K562 (cell line): ENCODE measurements around the gene TELO2. TPM values are rescaled to one million over a fixed set of nuclear protein-coding genes. Genes with fewer than 3 reads are reported as not detected.

ENCODE experiments used
- ATAC-seq: fragments of 200-7000 bp; cut with Tn5 transposase; 3 replicates; pipeline ENCODE4 v1.9.1; 2020; ENCODE audit warnings: moderate library complexity
- BruUV-seq: library from RNA; stranded (reverse); fragments of 400-500 nt; replicated peaks from 2 replicates; lab custom pipeline; 2021; lab: Mats Ljungman, UMichigan
- CTCF ChIA-PET: fragments of 300-600 bp; formaldehyde crosslinking; extraction: SDS; loops from one replicate; lab custom pipeline; 2021; ENCODE audit warnings: low intra/inter-chr PET ratio; lab: Yijun Ruan, JAX
- POLR2A ChIA-PET: fragments of 300-600, 350-650 bp; sonication (Branson Sonifier 250); formaldehyde crosslinking; extraction: SDS; loops from one replicate; lab custom pipeline; 2021; ENCODE audit warnings: antibody characterized with exemption, inconsistent platforms; lab: Yijun Ruan, JAX
- DNase-seq, 4 experiments: peaks; one replicate each; pipeline versions ENCODE4 v3.0.0 to v3.0.0-alpha.2; 2011 to 2018; ENCODE audit warnings: low spot score in 3 of 4, mixed read lengths in 3 of 4; ENCODE audit errors: extremely low read depth in 1 of 4
- FAIRE-seq: peaks from 2 replicates; lab custom pipeline; 2011; peaks lifted over from hg19 to GRCh38; lab: Jason Lieb, UNC
- H2AFZ ChIP-seq: 2 replicates; pipeline ENCODE4 v1.6.0; 2011; ENCODE audit warnings: low read depth, low read length, control low read depth, inconsistent platforms
- H3K27ac ChIP-seq: fragments of 200-600 bp; 3 replicates; pipeline ENCODE4 v1.8.0; 2011; ENCODE audit warnings: low read depth, mild to moderate bottlenecking, control low read depth, inconsistent platforms, low read length, moderate library complexity, mixed read lengths; ENCODE audit errors: extremely low read depth
- H3K27me3 ChIP-seq, 2 experiments: fragments of 300-600 bp in 1 of 2; 2 replicates in 1 of 2; 3 replicates in 1 of 2; pipeline versions ENCODE4 v1.6.0 to v1.8.0; 2011; ENCODE audit warnings: inconsistent platforms in 2 of 2, low read length in 2 of 2, mild to moderate bottlenecking in 1 of 2, mixed read lengths in 1 of 2, moderate library complexity in 1 of 2; ENCODE audit not compliant: control insufficient read depth in 2 of 2, insufficient read depth in 2 of 2
- H3K36me3 ChIP-seq: fragments of 300-600 bp; 3 replicates; pipeline ENCODE4 v1.8.0; 2011; ENCODE audit warnings: mild to moderate bottlenecking, low read length, inconsistent platforms; ENCODE audit not compliant: control insufficient read depth, insufficient read depth
- H3K4me1 ChIP-seq, 2 experiments: fragments of 200-600 bp in 1 of 2; replicated peaks in 1 of 2; 2 replicates in 1 of 2; 3 replicates in 1 of 2; pipeline versions ENCODE4 v1.5.1 to v1.8.0; 2011; ENCODE audit warnings: inconsistent platforms in 2 of 2, low read length in 2 of 2, mild to moderate bottlenecking in 1 of 2, mixed read lengths in 1 of 2, moderate library complexity in 1 of 2; ENCODE audit not compliant: control insufficient read depth in 2 of 2, insufficient read depth in 2 of 2
- H3K4me2 ChIP-seq: 2 replicates; pipeline ENCODE4 v1.6.1; 2011; ENCODE audit warnings: low read length, control low read depth, inconsistent platforms, mixed read lengths; ENCODE audit not compliant: insufficient read depth
- H3K4me3 ChIP-seq: fragments of 200-600 bp; sonication (generic), shearing (Covaris generic); 2 replicates; pipeline ENCODE4 v1.5.1; 2016; ENCODE audit warnings: control low read depth, inconsistent platforms
- H3K79me2 ChIP-seq: fragments of 200-600 bp; 3 replicates; pipeline ENCODE4 v1.8.0; 2011; ENCODE audit warnings: low read length, inconsistent platforms; ENCODE audit not compliant: control insufficient read depth, insufficient read depth
- H3K9ac ChIP-seq, 2 experiments: 2 replicates each; pipeline versions ENCODE4 v1.6.0 to v1.6.1; 2011; ENCODE audit warnings: low read depth in 2 of 2, low read length in 2 of 2, control low read depth in 1 of 2, inconsistent platforms in 1 of 2, mild to moderate bottlenecking in 1 of 2, mixed read lengths in 1 of 2; ENCODE audit not compliant: insufficient read depth in 1 of 2
- H3K9me1 ChIP-seq: one replicate; pipeline ENCODE4 v1.6.0; 2011; ENCODE audit warnings: inconsistent platforms, mild to moderate bottlenecking, low read length, moderate library complexity; ENCODE audit not compliant: control insufficient read depth, insufficient read depth
- H3K9me3 ChIP-seq: replicated peaks from 2 replicates; pipeline ENCODE4 v1.5.1; 2011; ENCODE audit warnings: low read depth, low read length, inconsistent platforms; ENCODE audit not compliant: control insufficient read depth, insufficient read depth
- H4K20me1 ChIP-seq: replicated peaks from 2 replicates; pipeline ENCODE4 v1.6.1; 2011; ENCODE audit warnings: low read length, inconsistent platforms, mixed read lengths; ENCODE audit not compliant: control insufficient read depth, insufficient read depth
- JUN ChIP-seq, 2 experiments: sonication (generic) in 1 of 2; formaldehyde crosslinking in 1 of 2; IDR thresholded peaks; 2 replicates each; pipeline versions ENCODE4 v1.6.1 to v1.8.0; 2012 to 2022; ENCODE audit warnings: borderline replicate concordance in 2 of 2, mild to moderate bottlenecking in 2 of 2, improper control_type of control experiment in 1 of 2, low read depth in 1 of 2, low read length in 1 of 2, missing genetic modification reagents in 1 of 2
- POLR2G ChIP-seq: fragments of 200-400 bp; formaldehyde crosslinking; IDR thresholded peaks from 2 replicates; pipeline ENCODE4 v1.6.1; 2017; ENCODE audit warnings: low read depth, mild to moderate bottlenecking, antibody characterized with exemption, low read length, moderate library complexity
- RBFOX2 ChIP-seq: fragments of 200-400 bp; formaldehyde crosslinking; IDR thresholded peaks from 2 replicates; pipeline ENCODE4 v1.6.1; 2017; ENCODE audit warnings: low read depth, mild to moderate bottlenecking, low read length, moderate library complexity
- RBM39 ChIP-seq: fragments of 200-400 bp; formaldehyde crosslinking; optimal IDR thresholded peaks from 2 replicates; pipeline ENCODE3; 2018; ENCODE audit warnings: low read depth, low read length
- ZNF507 ChIP-seq: conservative IDR thresholded peaks from 2 replicates; pipeline ENCODE4 v1.6.1; 2017; ENCODE audit warnings: missing genetic modification characterization, missing compliant biosample characterization
- WGBS: fragments of 100-300 bp; shearing (Covaris generic); methylation state at CpG from one replicate; pipeline ENCODE4 v1.1.6; 2016; ENCODE audit warnings: low coverage, mixed read lengths; ENCODE audit not compliant: insufficient coverage; ENCODE audit errors: missing lambda C conversion rate; 5-methylcytosine and 5-hydroxymethylcytosine counted together
- in situ Hi-C: fragments of 300-500 bp; cut with MboI; formaldehyde crosslinking; loops from 4 replicates; pipeline ENCODE4 v1.15.0; 2018; ENCODE audit warnings: inconsistent platforms, mixed read lengths
- intact Hi-C: fragments of 100-400 bp; cut with micrococcal nuclease; formaldehyde crosslinking; loops from 2 replicates; pipeline ENCODE4 v1.14.2; 2022
- polyA plus RNA-seq, 8 experiments: library from polyadenylated mRNA; depleted of rRNA in 4 of 8; stranded (reverse) in 5 of 8; unstranded in 3 of 8; fragments of >200 nt; fragmentation: Nextera tagmentation in 2 of 8; fragmentation: Illumina TruSeq in 1 of 8; extraction: Ambion mirVana in 2 of 8; extraction: Trizol in 1 of 8; gene quantifications; 2 replicates each; pipeline versions ENCODE4 v1.2.1 to v1.2.3, GENCODE V29; 2011 to 2014; ENCODE audit warnings: inconsistent platforms in 1 of 8, missing spikeins in 1 of 8
- total RNA-seq, 7 experiments: library from RNA; depleted of rRNA in 6 of 7; stranded (reverse); fragments of >200 nt in 6 of 7; fragmentation: Illumina TruSeq in 2 of 7; extraction: Trizol in 2 of 7; gene quantifications; 2 replicates each; pipeline versions ENCODE4 v1.2.1 to v1.2.3, GENCODE V29; 2011 to 2021; ENCODE audit warnings: low replicate concordance in 1 of 7

Gene TELO2
- total and polyA plus RNA-seq, 9 of the 15 experiments (the other 6 are each of a cell fraction or from before 2014, with no cell fraction given) = 0.51 to 91.8 (median 14.5) TPM

DNA sequence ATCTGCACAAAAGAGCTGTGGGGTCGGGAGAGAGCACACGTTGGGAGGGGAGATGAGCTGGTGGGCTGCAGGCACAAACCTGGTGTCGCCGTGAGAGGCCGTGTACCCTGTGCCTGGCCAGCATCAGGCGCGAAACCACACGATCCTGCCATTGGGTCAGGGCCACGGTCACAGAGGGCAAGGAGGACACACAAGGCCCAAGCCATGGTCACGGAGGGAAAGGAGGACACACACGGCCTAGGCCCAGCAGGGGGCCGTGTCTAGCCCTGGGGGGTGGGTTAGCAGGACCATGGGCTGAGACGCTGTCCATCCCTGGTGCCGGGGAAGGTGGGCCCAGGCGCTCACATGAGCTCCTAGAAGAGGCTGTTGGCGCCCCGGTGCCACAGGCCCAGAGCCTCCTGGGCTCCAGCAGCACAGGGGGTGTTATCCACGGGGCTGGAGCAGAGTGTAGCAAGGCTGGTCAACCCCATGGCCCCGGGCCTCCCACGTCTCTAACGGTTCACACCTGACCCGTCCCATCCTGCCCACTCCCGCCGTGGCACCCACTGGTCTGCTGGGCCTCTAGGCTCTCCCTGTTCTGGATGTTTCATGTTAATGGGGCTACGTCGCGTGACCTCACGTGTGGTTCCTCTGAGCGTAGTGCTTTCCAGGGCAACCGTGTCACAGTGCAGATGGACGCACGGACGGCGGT is 41.3 kb upstream of the TELO2 start:
- ChIA-PET CTCF (no interaction called here), POLR2A (interaction anchor here (0.5 kb wide), 1 partner anchor 21 kb away, joined by 3 read pairs; no protein-coding TSS in a partner anchor)
- FAIRE-seq (no peak), DNase-seq (no peak), ATAC-seq (no peak; the same call in 2 of the 3 replicates)
- H3K4me3 ChIP-seq = no peak overlapping the region
- H2AFZ ChIP-seq = no peak overlapping the region
- in situ Hi-C loops = no loop called here
- H3K27me3 ChIP-seq = no peaks in the 10 kb centered on the region
- intact Hi-C loops = no loop called here
- H3K4me2 ChIP-seq = no peak overlapping the region
- peak overlapping the region in 1 of 2 experiments; percentile 17; a peak in 1 of 4 replicates for H3K9ac ChIP-seq
- peaks cover 0 to 19% of the 10 kb centered on the region in 2 experiments; a peak in 2 of 5 replicates for H3K4me1 ChIP-seq
- BruUV-seq = no TSS peak
- no peaks in the 10 kb centered on the region for H4K20me1 ChIP-seq
- peaks cover 83% of the 10 kb centered on the region; the same call in 2 of the 3 replicates for H3K36me3 ChIP-seq
- no peaks in the 10 kb centered on the region for H3K9me3 ChIP-seq
- TF ChIP-seq RBFOX2 (0 out of 2 replicates have a peak, but pooled peaks have one; percentile 12), ZNF507 (tag) (no peak), RBM39 (no peak), JUN (IDR thresholded peaks at IDR 0.05; ENCODE audit: borderline replicate concordance, low read depth, low read length) (no peak), JUN (CRISPR knock-in tag; IDR thresholded peaks at IDR 0.05; ENCODE audit: borderline replicate concordance) (no peak), POLR2G (peak; percentile 59)
- H3K79me2 ChIP-seq = no peaks in the 10 kb centered on the region
- H3K27ac ChIP-seq = no peak overlapping the region
- peaks cover 2% of the 10 kb centered on the region for H3K9me1 ChIP-seq
- 92% methylated on average over 30 of the region's 34 CpGs for WGBS
